NCI-H446 (cell line): ENCODE results near the gene RALY.
A peak's percentile ranks its signal among the peaks of the same experiment; 100 is the strongest.

ENCODE experiments used
- DNase-seq, 2 experiments: peaks; one replicate each; lab custom pipeline; 2025; lab: John Stamatoyannopoulos, UW

The RALY gene

DNA sequence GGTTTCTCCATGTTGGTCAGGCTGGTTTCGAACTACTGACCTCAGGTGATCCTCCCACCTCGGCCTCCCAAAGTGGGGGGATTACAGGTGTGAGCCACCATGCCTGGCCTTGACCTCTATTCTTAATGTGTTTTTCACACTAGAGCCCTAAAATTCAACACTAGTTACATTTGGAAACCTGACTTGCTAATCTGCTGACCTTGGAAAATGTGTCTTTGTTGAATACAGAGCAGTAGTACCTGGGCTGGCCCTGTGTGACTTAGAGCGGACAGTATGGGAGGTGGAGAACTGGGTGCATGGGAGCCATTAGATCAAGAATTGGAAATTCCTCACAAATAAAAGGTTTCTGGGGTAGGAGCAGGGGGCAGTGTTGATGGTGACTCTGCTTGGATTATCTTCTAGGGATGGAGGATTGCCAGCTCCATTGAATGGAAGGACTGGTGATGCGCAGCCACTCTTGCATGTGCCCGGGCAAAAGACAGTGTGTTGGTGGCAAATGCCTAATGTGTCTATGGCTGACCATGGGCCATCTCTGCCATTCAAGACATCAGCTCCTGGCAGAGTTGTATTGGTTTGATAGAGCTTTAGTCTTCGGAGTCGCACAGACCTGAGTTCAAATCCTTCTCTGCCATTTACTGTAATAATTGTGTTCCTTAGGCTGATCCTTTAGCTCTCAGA is 53.4 kb downstream of the RALY start:
- DNase-seq, result no peak

- DNase-seq, result no peak
Observed at GRCh38 chr20:34047917-34048316, 54.2 kb downstream of the RALY start.

- no peak for DNase-seq
Observed at GRCh38 chr20:34049389-34049788, 55.7 kb downstream of the RALY start.

GRCh38 chr20:34049897-34050695 is 56.4 kb downstream of the RALY start:
- DNase-seq, result peak; percentile 23 to 50

DNA sequence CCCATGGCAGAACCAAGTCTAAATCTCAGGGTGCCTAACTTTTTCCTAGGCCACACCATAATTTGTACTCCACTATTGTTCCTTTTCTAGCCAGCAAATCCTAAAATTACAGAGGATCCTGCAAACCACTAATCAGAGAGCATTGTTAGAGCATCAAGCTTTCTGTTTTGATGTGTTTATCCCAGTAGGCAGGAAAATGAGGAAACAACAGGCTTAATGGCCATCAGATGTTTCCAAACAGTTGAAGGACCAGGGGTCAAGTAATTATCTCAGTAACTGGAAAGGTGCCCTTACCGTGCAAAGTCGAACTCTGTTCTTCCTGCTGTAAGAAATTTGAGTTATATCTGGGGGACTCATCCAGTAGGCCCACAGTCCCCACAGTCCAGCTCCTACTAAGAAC is 58.7 kb downstream of the RALY start:
- DNase-seq, result no peak

DNA sequence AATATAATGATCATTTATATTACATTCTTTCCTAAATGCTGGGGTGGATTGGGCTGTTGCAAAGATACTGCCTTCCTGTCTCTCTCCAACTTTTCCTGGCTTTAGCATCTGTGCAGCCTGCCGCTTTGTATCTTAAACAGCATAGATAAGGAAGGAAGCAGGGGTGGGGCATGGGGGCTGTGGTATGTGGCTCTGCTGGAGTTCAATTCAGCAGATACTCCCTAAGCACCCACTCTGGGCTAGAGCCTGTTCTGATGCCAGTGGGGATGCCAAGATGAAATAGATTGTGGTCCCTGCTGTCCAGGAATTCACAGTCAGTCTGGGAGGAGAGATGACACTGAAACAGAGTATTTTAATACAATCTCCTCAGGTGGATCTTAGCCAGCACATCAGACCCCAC is 61.6 kb downstream of the RALY start:
- DNase-seq, result no peak

DNA sequence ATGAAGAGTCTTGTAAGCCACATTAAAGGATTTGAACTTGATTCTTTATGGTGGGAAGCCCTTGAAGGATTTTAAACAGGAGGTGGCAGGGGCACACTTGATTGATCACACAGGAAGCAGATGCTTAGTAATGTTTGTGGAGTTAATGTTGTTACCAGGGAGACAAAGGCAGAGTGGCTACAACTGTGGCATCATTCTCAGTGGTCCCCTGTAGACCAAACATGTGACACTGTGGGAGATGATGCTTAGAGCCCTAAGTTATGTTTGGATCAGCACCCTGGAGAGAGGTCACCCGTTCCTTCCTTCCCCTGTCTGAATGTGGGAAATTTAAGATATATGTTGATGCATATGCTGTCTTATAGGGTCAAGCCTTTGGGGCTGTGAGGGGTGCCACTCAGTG is 65.1 kb downstream of the RALY start:
- DNase-seq, result no peak

DNA sequence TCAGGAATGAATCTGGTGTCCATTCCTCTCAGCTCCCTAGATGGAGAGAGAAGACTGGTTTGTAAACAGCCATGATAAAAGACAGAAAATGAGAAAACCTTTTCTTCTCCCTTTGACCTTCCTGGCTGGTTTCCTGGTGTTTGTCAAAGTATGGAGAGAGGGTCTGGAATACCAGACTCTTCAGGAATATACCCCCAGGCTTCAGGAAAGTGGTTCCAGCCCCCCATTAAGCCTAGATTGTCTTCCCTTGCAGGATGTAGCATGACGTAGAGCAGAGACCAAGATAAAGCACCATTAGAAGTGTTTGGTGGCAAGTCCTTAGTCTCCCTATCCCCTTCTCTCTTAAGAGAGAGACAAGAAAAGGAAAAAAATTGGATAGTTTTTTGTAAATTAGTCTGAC is 67.3 kb downstream of the RALY start:
- DNase-seq, result no peak

- no peak for DNase-seq
Observed at GRCh38 chr20:34061695-34062094, 68.0 kb downstream of the RALY start.

DNA sequence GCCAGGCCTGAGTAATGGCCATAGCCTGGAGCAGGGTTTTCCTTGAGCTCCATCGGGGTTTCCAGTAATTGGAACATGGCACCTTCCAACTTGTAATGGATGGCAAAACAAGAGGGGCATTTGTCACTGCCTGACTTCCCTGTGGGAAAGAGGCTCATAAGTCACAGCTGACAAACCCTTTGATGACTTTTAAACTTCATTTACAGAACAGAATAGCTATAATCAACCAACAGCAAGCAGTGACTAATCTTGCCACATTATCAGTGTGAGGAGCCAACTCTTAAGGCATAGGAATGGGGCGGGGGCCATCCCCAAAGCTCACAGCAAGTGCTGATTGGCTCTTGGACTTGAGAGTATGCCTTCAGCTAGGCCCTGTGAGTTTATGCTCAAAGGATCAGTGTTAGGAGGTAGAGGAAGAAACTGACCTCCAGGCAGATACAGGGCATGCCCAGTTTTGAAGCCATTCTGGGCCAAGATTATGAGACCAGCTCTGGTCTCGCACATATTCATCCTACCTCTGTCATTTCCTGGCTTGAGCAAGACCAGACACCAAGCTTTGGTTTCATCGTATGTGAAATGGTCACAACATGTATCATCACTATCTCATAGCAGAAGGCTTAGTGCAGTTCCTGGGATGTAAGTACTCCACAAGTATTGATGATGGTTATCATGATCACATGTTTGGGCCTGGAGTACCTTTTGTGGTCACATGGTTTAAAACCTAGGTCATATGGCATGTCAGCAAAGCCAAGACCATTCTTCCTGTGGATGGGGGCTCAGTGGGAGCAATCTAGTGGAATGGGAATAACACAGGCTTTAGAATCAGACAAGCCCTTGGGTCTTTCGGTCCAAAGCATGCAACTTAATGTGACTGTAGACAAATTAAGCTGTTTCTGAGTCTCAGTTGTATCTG is 69.1 kb downstream of the RALY start:
- DNase-seq, result no peak

GRCh38 chr20:34064286-34064685 is 70.6 kb downstream of the RALY start:
- no peak for DNase-seq

- DNase-seq, result no peak
Observed at GRCh38 chr20:34065260-34065659, 71.5 kb downstream of the RALY start.

DNA sequence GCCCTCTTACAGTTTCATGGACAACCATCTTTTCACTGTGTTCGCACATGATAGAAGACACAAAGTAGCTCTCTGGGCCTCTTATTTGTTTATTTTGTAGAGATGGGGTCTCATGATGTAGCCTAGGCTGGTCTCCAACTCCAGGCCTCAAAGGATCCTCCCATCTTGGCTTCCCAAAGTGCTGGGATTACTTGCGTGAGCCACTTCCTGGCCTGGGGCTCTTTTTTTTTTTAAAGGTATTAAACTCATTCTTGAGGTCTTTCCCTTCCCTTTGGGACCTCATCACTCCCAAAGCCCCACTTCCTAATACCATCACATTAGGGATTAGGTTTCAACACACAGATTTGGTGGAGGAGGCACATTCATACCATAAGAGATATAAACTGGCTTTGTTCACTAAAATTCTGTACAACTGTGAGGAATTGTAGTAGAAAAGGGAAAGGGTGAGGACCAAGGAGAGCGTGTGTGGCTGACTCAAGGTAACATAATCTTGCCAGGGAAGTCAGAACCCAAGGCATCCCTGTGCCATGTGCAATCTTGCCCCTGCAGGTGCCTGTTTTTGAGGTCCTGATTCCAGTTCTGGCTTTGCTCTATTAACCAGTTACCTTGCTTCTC is 72.9 kb downstream of the RALY start:
- no peak for DNase-seq

GRCh38 chr20:34068001-34068400 is 74.3 kb downstream of the RALY start:
- no peak for DNase-seq

GRCh38 chr20:34069341-34070078 is 75.8 kb downstream of the RALY start:
- DNase-seq, result peak; percentile 57 to 90

DNA sequence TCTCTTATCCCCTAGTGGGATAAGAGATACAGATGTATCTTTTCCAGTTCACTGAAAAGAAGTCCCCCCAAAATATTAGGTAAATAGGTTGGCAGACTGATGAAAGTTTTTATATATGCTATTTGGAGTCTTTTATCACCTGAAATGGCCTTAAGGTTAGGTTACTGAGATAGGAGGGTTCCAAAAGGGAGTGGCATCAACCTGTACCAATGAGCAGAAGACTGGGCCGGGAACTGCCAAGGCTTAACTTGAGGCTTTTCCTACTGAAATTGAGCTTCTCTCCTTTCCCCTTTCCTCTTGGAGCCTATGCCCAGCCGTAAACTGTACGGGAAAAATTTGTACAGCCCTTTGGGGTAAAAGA is 76.3 kb downstream of the RALY start:
- DNase-seq, result no peak

- DNase-seq, result no peak
Observed at GRCh38 chr20:34070859-34071258, 77.1 kb downstream of the RALY start.

DNA sequence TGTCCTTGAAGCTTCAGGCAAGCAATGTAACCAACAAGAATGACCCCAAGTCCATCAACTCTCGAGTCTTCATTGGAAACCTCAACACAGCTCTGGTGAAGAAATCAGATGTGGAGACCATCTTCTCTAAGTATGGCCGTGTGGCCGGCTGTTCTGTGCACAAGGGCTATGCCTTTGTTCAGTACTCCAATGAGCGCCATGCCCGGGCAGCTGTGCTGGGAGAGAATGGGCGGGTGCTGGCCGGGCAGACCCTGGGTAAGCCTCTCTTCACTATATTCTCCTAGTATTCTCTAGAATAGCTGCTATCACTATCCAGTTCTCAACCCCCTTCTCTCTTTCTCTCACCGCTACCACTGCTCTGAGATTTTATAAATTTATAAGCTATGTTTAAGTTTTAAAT is 78.4 kb downstream of the RALY start:
- DNase-seq, result no peak

GRCh38 chr20:34072778-34073177 is 79.1 kb downstream of the RALY start:
- DNase-seq, result no peak

DNA sequence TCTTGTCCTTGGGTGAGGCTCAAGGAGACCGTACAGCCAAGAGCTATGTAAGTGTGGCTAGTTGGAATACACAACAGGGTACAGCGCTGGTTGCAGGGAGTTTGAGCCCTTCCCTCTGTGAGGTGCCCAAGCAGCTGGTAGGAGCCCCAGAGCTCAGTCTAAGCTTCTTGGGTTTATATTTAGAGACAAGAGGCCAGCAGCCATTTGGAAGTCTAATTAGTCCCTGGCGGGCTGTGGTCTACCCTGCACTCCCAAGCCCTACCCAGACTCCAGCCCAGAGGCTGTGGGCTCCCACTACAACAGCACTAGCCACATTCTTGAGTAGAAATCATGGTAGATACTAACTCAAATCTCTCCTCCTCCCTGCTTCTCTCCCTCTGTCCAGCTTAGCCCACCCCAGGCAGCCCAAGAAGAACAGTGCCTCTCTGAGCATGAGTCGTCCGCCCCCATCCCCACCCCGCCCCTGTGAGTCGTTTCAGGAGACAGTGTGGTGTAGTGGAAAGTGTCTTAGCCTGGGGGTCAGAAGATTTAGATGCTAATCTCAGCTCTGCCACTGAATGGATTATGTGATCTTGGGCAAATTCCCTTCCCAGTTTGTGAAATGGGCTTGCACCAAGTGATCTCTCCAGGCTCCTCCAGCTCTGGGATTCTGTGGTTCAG is 80.5 kb downstream of the RALY start:
- no peak for DNase-seq

DNA sequence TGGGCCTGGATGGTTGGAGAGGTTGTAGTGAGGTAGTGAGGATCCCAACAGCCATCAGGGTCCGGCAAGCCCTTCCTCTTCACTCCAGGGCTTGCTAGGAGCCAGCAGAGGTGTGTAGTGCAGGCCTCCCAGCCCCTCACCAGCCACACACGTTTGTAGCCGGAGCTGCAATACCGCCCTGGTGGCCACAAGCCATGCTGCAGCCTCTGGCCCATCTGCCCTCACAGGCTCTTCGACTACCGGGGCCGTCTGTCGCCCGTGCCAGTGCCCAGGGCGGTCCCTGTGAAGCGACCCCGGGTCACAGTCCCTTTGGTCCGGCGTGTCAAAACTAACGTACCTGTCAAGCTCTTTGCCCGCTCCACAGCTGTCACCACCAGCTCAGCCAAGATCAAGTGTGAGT is 81.9 kb downstream of the RALY start:
- DNase-seq, result no peak
